C4-2B (cell line): ENCODE data around the gene RAB11FIP4.

Source experiments
- H3K27ac ChIP-seq: fragments of 450-650 bp; 2 replicates; pipeline ENCODE4 v1.5.1; 2017
- CTCF ChIP-seq: fragments of 450-650 bp; conservative IDR thresholded peaks from 2 replicates; pipeline ENCODE4 v1.5.1; 2017; ENCODE audit warnings: mild to moderate bottlenecking
- ZFX ChIP-seq: fragments of 450-650 bp; IDR thresholded peaks from 2 replicates; pipeline ENCODE4 v1.6.1; 2017

Gene RAB11FIP4

GRCh38 chr17:31369266-31369665, 22.2 kb upstream of the RAB11FIP4 start:
- TF ChIP-seq CTCF (no peak), ZFX (no peak)
- no peak overlapping the region for H3K27ac ChIP-seq

DNA sequence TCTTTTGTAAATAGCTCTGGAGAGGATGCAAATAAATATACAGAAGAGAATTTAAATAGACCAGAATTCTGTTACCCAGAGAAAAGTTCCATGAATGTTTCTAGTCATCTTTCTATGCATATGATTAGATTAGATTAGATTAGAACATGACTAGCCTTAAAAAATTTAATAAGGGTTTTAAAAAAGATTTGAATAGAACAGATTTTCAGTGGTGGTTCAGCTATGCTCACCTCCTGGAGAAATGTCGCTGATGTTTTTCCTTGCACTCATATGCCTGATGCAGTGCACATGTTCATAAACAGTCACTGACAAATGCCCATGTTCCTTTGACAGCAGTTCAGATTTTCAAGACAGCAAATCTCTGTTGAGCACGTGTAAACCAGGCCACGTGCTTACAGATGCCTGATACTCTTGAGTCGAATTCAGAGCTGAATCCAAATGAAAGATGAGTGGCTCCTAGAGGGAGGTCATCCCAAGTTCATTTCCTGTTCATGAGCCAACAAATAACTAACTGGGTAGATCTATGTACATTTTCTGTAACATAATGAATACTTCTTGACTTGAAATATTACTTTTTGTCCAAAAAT, 19.9 kb upstream of the RAB11FIP4 start:
- TF ChIP-seq CTCF, result no peak
- no peak for TF ChIP-seq ZFX
- H3K27ac ChIP-seq, result no peak overlapping the region

DNA sequence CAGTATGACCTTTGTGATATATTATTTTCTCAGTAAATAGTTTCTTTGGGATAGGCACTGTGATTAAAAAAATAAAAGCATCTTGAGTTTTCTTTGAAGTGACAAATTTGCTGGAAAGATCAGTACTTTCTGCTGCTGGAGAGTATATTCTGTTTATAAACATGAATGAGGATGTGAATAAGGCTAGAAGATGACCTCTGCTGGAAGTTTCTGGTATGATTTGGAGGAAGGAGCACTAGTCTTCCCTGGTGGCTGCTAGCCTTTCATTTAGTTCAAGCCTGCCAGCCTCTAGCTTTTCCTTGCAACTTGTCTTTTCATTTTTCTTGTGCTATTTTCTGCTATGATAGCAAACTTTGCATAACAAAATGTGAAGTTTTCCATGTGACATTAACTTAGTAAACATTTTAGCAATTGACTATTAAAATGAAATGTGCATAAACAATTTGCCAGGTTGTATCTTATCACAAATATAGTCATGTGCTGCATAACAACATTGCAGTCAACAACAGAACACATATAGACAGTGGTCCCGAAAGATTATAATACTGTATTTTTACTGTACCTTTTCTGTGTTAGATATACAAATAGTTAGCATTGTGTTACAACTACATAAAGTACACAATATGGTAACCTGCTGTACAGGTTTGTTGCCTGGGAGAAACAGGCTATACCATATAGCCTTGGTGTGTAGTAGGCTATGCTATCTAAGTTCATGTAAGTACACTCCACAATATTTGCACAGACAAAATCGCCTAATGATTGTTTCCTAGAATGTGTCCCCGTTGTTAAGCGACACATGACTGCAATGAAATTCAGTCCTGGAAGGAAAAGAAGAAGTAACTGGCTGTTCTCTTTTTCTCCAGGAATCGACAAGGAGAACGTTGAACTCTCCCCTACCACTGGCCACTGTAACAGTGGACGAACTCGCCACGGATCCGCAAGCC, 18.1 kb upstream of the RAB11FIP4 start:
- peak; percentile 86 for TF ChIP-seq CTCF
- TF ChIP-seq ZFX, result no peak
- H3K27ac ChIP-seq, result peak overlapping the region; percentile 64; the same call in 1 of the 2 replicates

DNA sequence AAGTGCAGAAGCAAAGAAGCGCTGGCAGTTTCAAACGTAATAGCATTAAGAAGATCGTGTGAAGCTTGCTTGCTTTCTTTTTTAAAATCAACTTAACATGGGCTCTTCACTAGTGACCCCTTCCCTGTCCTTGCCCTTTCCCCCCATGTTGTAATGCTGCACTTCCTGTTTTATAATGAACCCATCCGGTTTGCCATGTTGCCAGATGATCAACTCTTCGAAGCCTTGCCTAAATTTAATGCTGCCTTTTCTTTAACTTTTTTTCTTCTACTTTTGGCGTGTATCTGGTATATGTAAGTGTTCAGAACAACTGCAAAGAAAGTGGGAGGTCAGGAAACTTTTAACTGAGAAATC, 17.4 kb upstream of the RAB11FIP4 start:
- peak overlapping the region; percentile 64; the same call in 1 of the 2 replicates for H3K27ac ChIP-seq
- no peak for TF ChIP-seq ZFX
- TF ChIP-seq CTCF, result no peak

GRCh38 chr17:31374503-31374902, 17.0 kb upstream of the RAB11FIP4 start:
- H3K27ac ChIP-seq, result no peak overlapping the region
- TF ChIP-seq ZFX (no peak), CTCF (no peak)

DNA sequence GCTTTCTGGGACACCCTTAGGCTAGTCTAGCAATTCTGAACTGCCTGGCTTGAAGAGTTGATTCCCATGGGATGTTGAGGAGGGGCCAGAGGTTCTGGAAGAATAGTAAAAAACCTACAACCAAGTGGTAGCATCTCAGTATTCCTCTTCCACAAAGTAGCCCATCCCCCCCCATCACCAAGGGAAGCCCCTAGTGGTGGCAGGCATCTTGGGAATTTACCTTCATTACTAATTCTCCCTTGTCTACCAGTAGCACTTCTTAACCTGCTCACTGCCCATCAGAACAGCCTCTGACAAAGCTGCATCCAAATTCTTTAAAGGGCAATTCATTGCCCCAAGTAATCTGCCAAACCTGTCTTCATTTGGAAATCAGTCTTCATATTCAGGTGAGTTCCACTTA, 12.8 kb upstream of the RAB11FIP4 start:
- no peak overlapping the region for H3K27ac ChIP-seq
- TF ChIP-seq ZFX (no peak), CTCF (no peak; the same call in 1 of the 2 replicates)

DNA sequence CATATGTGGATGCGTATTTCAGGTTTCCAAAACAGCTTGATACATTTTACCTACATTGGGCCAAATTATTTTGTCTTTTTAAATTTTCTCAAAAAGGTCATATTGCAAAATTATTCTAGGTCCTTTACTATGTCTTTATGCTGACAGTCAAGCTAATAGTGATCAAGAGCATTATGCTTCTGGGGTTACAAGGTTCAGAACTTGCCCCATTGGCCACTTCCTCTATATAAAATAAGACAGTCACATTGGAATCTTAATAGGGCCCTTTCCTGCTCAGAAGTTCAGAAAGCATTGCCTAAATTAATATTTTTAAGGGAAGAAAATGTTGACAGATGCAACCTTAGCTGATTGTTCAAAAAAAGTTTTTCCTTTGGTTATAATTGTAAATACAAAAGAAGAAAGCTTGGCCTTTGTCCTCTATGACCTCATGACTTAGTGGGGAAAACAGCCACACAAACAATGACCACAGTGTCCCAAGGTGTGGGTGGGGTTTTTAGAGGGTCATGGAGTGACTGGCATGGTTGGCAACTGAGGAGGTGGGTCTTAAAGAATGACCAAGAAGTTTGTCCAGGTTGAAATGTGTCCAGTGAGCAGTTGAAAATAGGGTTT, 11.8 kb upstream of the RAB11FIP4 start:
- no peak overlapping the region for H3K27ac ChIP-seq

More for the DNA sequence above, 11.8 kb upstream of the RAB11FIP4 start:
- no peak for TF ChIP-seq CTCF
- no peak for TF ChIP-seq ZFX
